Measurements from ENCODE around the gene CCL13.
"Not testable (repeated sequence)": the region's sequence is repeated elsewhere in the genome, so short reads cannot be mapped to it uniquely, and the experiment has no call there.

Gene CCL13

GRCh38 chr17:34356194-34356593 is at the start of gene CCL13:
TSS of gene CCL13 (plus strand) at chr17:34356480. CDS start at chr17:34356527, 47 bp downstream.
- no peak for DNase-seq

- DNase-seq: no peak
These were observed 49.2 kb upstream of the CCL13 start for GRCh38 chr17:34307110-34307509.

- DNase-seq: no peak
These were observed 47.9 kb upstream of the CCL13 start for GRCh38 chr17:34308371-34308770.

DNA sequence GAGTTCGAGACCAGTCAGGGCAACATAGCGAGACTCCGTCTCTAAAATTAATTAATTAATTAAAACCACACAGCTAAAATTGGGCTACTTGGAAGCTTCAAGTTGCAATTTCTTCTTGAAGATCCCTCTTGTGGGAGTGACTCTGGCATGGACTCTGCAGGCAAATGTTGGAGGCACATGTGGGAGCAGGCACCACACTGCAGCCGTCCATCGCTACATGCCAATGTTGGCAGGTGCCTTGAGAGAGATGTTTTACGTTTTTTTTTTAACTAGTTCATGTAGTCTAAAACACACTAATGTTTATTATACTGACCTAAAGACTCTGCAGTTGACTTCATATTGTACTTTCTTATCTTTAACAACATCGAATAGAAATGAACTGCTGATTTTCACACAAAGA is 45.0 kb upstream of the CCL13 start:
- no peak for DNase-seq

GRCh38 chr17:34312080-34312479 is 44.2 kb upstream of the CCL13 start:
- no peak for DNase-seq

GRCh38 chr17:34313164-34313563 is 43.1 kb upstream of the CCL13 start:
- DNase-seq: no peak

DNA sequence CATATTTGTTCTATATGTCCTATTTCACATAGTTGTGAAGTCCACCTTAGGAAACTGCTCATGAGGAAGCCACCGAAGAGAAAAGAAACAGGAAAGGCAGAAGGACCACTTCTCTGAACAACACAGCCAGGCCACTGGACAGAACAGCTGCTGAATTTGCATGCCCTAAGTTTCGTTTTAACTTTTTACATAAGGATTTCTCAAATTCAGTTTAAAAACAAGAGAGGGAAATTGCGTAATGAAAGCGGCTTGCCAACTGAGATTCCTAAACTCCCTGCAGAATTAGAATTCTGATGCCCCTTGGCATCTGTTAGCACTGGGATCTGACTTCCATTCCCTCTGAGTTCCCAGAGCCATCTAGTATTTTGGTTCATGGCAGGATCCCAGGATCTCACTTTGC is 42.0 kb upstream of the CCL13 start:
- no peak for DNase-seq

GRCh38 chr17:34318474-34318873 is 37.8 kb upstream of the CCL13 start:
- DNase-seq: peak; percentile 8

DNA sequence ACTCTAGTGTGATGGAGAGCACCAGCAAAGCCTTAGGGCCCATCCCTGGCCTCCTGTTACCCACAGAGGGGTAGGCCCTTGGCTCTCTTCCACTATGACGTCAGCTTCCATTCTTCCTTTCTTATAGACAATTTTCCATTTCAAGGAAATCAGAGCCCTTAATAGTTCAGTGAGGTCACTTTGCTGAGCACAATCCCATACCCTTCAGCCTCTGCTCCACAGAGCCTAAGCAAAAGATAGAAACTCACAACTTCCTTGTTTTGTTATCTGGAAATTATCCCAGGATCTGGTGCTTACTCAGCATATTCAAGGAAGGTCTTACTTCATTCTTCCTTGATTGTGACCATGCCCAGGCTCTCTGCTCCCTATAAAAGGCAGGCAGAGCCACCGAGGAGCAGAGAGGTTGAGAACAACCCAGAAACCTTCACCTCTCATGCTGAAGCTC is 37.2 kb upstream of the CCL13 start, which contains the start of gene CCL8:
TSS of gene CCL8 (plus strand) at position 397 of the 445 bp plus-strand sequence. CDS start 67 bp downstream, outside the sequence.
- DNase-seq: no peak

- DNase-seq: no peak
These were observed 34.3 kb upstream of the CCL13 start for GRCh38 chr17:34321964-34322363.

GRCh38 chr17:34327580-34327979 is 28.7 kb upstream of the CCL13 start:
- not testable (repeated sequence) for DNase-seq

DNA sequence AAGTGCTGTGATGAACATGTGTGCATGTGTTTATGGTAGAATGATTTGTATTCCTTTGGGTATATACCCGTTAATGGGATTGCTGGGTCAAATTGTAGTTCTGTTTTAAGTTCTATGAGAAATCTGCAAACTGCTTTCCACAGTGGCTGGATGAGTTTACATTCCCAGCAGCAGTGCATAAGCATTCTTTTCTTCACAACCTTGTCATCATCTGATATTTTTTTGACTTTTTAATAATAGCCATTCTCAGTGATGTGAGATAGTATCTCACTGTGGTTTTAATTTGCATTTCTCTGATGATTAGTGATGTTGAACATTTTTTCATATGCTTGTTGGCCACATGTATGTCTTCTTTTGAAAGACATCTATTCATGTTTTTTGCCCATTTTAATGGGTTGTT is 18.6 kb upstream of the CCL13 start:
- DNase-seq: no peak

GRCh38 chr17:34339138-34339770 is 17.0 kb upstream of the CCL13 start:
- no peak for DNase-seq

DNA sequence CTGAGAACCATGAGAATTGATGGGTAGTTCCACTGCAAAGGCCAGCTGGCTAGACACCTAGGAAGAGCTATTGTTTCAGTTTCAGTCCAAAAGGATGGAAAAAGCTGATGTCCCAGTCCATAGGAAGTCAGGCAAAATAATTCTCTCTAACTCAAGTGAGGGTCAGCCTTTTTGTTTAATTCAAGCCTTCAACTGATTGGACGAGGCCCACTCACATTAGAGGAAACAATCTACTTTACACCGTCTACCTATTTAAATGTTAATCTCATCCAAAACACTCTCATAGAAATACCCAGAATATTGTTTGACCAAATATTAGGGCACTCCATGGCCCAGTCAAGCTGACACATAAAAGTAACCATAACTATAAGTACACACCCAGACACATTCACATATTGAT is 14.4 kb upstream of the CCL13 start:
- no peak for DNase-seq

GRCh38 chr17:34347063-34347462 is 9.2 kb upstream of the CCL13 start:
- no peak for DNase-seq

GRCh38 chr17:34349751-34350150 is 6.5 kb upstream of the CCL13 start:
- DNase-seq: no peak

GRCh38 chr17:34351096-34351495 is 5.2 kb upstream of the CCL13 start:
- DNase-seq: no peak

DNA sequence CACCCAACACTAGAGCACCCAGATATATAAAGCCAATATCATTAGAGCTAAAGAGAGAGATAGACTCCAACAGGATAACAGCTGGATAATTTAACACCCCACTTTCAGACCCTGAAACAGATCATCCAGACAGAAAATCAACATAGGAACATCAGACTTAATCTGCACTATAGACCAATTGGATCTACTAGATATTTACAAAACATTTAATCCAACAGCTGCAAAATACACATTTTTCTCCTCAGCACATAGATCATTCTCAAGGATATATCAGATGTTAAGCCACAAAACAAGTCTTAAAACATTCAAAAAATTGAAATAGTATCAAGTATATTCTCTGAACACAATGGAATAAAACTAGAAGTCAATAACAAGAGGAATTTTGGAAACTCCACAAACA is 4.1 kb upstream of the CCL13 start:
- no peak for DNase-seq

GRCh38 chr17:34354637-34355036 is 1.6 kb upstream of the CCL13 start:
- DNase-seq: no peak

DNA sequence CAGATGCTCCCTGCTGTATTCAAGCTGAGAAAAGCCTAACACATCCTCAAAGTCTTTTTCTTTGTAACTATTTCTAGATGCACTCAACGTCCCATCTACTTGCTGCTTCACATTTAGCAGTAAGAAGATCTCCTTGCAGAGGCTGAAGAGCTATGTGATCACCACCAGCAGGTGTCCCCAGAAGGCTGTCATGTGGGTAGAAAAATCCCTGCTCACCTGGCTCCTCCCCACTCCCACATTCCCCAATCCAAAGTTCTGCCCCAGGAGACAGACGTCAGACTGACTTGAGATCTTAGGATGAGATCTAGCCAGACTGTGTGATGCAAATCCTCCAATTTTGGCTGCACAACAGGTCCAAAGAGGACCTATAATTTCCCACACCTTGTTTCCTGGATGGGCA is 1.1 kb downstream of the CCL13 start:
- DNase-seq: no peak

DNA sequence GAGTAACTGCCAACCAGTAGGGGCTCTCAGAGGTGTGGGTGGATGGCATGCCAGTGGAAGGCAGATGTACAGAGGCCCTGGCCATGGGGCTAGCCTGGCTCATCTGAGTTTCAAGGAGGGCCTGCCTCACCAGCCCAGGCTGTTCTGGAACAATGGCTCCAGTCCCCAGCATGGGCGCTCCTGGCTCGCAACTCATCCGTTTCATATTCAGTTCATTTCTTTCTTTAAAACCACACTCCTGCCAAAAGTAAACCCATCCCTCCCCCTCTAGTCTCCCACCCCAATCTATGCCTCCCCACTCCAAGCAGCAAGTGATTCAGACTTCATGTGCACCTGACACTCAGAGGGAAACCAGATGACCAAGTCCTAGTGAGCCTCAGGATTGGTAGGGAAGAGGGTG is 2.4 kb downstream of the CCL13 start:
- DNase-seq: no peak

DNA sequence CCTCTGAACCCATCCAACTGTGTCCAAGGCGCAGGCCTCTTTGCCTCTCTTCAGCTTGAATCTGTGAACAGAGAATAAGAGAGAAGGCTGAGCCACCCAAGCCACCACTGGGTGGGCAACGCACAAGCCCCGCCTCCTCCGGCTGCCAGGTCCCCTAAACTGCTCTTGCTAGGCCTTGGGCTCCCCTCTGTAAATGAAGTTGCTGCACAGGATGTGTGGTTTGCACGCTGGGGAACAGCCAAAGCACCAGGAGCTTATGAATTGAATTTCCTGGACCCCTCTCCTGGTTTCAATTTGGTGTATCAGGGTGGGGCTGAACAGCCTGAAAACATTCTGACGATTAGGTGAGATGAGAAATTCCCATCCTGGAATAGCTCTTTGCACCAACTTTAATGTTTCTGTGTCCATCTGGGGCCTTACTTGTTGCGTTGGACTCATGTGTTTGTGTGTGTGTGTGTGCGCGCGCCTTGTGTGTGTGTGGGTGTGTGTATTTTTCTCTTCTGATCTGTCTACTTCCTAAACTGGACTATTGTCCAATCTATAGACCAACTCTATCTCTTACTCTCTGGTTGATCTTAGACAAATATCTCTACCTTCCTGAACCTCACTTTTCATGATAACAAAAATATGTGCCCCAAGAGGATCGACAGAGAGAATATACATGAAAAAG is 4.5 kb downstream of the CCL13 start:
- no peak for DNase-seq

GRCh38 chr17:34361478-34362061 is 5.3 kb downstream of the CCL13 start:
- DNase-seq: peak; percentile 88

- no peak for DNase-seq
These were observed 6.9 kb downstream of the CCL13 start, which contains the start of gene CCL1 for GRCh38 chr17:34363183-34363661. TSS of gene CCL1 (minus strand) at chr17:34363233. CDS start at chr17:34363161, 72 bp downstream.
